ENCODE data around the gene FOXO6.

The FOXO6 gene

DNA sequence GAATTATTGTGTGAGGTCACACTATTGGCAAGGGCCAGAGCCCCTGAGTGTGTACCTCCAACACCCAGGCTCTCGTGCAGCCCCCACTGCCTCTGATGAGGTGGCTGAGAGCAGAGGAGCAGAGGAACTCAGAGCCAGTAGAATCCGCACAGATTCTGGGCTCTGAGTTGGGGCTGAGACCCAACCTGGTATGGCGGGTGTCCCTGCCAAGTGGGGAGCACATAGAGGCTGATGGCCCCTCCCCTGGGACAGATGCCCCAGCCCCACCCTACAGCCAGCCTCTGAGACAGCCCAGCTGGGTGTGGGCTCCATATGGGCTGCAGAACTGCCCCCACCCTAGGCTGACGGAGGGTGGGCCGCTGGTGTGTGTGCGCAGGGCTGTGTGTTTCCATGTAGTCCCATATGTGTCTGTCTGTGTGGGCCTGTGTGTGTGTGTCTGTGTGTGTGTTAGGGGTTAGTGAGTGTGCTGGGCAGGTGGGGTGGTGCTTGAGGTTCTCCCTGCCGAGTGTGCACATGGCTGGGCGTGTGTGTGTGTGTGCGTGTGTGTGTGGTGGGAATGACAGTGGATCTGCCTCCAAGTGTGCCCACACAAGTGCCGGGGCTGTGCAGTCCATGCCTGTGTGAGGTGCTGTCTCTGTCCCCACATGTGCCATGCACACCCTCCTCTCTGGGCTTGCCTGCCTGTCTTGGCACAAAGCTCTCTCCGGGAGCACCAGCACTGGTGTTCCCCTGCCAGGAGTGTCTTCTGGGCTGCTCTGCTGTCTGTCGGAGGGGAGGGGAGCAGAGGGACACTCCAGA is 24.4 kb downstream of the FOXO6 start:
- DNase-seq (ENCODE audit: low spot score), result no peak

DNA sequence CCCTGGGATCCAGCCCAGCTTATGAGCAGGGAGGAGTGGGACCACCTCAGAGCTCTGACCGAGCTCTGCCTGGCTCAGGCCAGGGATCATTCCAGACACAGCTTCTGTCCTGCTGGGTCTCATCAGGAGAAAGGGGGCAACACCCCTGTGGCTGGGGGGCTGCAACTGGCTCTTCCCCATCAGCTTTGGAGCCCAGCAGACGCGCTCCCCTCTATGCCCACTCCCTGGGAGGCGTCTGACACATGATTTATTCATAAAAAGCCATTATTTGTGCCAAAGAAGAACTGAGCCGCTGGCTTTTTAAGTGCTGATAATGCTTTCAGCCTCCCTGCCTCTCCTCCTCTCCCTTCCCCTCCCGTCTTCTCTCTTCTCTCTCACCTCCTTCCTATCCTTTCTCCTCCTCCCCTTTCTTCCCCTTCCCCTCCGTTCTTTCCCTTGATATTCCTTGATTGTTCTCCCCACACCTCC is 25.0 kb downstream of the FOXO6 start:
- DNase-seq (ENCODE audit: low spot score), result no peak

DNA sequence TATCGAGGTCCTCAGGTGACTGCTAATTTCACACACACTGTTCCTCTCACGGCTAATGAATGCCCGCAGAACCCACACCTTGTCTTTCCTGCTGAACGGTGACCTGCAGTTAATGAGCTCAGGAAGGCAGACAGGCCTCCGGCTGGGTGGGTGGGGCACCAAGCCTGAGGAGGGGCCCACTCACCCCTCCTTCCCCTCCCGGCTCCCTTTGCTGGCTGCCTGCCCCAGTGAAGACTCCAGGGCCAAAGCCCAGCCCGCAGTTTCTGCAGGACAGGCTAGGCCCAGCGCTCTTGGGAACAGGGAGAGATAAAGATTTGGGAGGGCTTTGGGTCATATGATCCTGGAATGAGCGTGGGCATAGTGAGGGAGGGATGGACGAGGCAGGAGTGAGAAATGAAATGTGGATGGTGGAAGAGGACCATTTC is 26.4 kb downstream of the FOXO6 start:
- no peak for DNase-seq (ENCODE audit: low spot score)

DNA sequence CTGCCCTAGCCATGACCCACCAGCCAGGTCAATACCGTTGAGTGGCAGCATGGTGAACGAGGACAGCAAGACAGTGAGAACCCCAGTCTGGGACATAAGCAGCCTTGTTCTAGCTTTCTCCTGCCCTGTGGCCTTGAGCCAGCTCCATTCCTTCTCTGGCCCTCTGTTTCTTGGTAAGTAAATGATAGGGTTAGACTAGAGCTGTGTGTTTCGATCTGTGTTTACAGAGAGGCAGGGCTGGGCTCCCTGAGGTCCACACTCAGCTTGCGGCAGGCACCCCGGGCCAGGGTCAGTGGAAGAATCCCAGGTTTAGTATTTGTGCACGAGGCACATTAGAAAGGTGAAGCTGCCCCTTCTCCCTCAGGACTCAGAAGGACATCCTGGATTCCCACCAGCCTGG is 27.3 kb downstream of the FOXO6 start:
- DNase-seq (ENCODE audit: low spot score), result no peak

DNA sequence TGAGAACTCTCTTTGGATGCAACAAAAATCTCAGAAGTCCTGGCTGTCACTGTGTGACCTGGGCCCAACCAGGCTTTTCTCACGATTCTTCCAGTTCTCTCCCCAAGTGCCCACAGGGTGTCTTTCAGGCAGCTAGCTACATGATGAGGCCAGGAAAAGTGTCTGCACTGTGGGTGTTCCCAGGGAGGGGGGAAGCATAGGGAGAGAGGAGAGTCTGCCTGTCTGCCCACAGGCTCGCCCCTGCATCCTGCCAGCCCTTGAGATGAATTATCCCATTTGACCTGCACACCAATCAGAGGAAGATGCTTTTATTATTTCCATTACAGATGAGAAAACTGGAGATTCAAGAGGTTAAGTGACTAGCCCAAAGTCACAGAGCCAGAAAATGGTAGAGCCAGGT is 27.8 kb downstream of the FOXO6 start:
- no peak for DNase-seq (ENCODE audit: low spot score)

DNA sequence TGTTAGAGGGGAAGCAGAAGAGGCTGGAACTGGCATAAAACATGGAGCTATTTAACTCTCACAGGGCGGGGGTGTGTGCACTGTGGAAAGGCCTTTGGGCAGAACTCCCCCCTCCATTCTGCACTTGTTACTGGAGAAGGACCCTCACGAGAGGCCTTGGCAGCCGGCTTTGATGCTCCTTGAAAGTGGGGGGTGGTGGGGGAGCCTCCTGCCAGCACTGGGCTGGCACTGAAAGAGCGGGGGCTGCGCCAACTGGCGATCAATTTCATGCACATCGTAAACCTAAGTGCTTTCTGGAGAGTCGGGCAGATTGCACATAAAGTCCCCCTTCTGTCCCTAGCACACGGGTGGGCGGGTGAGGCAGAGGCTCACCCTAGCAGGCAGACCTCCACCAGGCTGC is 28.9 kb downstream of the FOXO6 start:
- DNase-seq (ENCODE audit: low spot score), result no peak

DNA sequence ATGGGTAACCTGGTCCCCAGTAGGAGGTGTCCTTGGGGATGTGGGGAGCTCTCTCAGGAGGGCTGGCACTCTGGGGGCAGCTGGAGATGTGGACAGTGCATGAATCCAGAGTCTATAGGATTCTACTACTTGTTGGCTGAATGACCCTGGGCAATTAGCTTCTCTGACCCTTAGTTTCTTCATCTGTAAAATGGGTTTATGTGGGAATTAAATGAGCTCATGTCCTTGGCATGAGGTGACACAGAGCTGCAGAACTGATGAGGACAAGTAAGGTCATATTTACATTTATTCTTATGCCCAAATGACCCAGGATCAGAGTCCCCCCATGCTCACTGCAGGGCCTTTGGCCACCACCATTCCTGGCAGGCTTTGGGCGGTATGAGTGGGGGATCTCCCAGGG is 29.3 kb downstream of the FOXO6 start:
- no peak for DNase-seq (ENCODE audit: low spot score)

DNA sequence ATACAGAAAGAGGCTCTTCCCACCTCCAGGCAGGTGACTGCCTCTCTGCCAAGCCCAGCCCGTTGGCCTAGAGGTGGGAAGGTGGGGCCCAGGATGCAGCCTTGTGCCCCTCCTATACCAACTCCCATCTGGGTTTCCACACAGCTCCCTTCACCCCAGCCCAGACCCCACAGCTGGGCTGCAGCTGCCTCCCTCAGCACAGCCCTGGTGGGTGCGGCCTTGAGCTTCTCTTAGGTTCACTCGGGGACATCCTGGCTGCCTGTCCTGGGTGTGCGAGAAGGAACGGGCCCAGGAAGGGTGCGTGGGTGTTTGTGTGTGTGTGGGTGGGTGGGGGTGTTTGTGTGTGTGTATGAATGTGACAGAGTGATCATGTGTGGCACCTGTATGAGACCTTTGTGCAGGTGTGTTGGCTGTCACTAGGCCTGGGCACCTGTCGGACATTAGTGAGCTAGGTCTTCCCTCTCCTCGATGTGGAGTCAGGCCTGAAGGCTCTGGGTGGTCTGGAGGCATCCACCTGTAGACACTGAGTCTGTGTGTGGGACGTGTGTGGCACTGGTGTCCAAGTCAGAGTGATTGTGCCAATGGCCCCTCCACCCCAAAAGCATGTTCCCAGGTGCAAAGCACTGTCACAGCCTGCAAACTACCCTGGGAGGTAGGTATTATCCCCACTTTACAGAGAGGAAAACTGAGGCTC is 30.7 kb downstream of the FOXO6 start:
- no peak for DNase-seq (ENCODE audit: low spot score)

DNA sequence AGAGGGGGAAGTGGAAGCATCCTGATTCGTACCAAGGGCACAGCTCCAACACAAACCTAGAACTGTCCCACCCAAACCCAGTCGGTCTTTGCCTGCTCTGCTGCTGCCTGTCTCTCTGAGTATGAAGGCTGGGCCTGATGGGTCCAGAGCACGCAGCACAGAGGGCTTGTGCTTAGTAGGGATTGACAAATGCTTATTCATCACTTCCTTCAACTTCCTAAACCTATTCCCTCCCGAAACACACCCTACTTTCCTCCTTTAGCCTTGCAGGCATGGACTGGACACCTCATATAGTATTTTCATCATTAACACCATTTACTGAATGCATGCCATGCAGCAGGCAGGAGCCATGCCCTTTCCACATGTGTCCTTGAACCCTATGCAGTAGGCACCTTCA is 31.3 kb downstream of the FOXO6 start:
- no peak for DNase-seq (ENCODE audit: low spot score)

DNA sequence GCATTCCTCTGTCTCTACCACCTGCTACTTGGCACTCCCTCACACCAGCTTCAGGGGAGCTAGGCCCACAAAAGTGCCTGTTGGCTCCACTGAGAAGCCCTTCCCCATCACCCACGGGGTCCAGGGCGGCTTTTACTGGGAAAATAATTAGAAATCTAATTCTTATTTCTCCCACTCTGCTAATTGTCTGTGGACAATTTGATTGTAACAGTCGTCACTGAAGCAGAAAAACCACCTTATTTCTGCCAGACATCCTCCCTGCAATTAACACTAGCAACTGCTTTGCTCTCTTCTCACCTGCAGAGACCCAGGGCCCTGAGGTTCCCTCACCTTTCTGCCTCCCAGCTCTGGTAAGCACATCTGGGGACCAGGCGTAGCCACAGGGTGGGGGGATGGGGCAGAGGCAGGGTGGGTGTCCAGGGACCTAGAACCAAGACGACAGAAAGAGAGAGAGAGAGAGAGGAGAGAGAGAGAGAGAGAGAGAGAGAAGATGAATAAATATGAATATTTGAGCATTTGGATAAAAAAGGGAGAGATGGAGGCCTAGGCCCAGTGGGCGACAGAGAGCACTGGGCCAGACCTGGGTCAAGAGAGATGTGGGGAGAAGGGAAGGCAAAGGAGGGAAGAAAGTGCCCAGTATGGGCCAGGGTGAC is 32.6 kb downstream of the FOXO6 start:
- DNase-seq (ENCODE audit: low spot score), result no peak

DNA sequence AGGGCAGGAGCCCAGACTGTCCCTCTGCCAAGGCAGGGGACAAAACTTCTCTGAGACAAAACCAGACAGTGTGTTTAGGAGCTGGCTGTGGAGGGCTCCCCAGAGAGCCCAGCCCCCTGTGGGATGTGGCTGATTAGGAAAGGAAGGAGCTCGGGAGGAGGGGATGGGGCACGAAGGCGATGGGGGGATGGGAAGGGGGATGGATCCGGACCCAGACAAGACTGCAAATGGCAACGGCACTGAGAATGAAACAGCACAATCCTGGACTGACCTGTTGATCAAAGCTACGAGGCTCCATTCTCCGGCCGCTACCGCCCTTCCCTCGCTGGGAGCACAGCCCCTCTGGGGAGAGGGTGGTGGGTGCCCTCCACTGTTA is 33.1 kb downstream of the FOXO6 start:
- DNase-seq (ENCODE audit: low spot score), result no peak

DNA sequence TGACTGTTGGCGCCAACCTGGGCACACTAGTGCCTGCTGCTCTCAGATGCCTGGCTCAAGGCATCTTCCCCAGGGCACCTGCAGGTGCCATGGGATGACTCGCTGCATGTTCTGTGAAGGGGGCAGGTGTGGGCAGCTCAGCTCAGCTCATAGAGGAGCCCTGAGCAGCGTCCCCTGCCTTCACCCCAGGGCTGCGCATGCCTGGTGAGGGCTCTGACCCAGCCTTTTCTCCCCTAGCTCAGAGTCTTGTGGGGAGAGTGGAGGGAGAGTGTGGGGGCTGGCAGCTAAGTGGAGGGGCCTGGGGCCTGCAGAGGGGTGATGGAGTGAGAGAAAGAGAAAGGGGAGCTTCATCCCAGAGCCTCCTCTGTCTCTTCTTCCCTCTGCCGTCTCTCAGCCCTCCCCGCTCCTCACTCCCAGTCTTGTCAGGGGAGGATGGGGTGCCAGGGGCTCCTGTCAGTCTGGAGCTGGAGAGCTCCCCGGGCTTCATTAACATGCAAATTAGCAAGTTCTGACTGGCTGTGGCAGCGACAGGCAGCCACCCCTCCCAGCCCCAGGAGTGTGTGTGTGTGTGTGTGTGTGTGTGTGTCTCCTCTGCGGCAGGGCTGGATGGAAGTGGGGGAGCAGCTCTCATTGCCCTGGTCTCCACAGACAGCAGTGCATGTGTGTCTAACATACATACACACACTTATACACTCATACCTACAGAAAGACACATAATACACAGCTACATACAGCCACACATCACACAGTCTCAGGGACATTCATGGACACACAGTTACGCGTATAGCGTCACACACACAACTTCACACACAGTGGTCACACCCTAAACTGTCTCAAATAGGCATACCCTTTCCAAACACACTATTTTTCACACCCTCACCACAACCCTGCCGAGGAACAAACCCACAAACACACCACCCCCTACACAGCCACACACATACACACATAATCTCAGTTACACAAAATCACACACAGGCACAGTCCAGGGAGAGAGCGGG is 34.0 kb downstream of the FOXO6 start:
- no peak for DNase-seq (ENCODE audit: low spot score)

DNA sequence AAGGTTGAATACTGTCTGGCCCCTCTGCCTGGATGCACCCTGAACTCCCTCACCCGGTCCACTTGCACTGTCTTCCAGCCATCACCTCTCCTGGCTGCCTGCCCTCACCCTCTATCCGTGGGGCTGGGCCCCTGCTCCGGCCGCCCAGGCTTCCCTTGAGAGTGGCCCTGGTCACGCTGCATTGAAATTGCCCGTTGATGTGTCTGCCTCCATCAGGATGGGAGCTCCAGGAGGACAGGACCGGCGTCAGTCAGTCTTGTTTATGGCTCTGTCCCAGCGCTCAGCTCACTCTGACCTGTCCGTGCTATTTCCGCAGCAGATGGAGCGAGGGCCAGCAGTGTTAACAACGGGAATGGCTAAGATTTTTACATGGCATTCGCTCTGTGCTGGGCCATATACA is 34.9 kb downstream of the FOXO6 start:
- no peak for DNase-seq (ENCODE audit: low spot score)

DNA sequence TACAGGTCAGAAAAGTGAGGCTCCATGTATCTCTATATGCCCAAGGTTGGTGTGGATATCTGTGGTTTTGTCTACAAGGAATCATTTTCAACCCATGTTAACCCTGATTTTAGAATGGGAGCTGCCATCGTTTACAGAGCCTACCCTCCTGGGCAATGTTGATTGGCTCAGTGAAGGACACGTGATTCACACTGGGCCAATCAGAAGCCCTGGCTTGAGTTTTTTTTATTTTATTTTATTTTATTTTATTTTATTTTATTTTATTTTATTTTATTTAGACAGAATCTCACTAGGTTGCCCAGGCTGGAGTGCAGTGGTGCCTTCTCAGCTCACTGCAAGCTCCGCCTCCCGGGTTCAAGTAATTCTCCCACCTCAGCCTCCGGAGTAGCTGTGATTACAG is 35.8 kb downstream of the FOXO6 start:
- no peak for DNase-seq (ENCODE audit: low spot score)

DNA sequence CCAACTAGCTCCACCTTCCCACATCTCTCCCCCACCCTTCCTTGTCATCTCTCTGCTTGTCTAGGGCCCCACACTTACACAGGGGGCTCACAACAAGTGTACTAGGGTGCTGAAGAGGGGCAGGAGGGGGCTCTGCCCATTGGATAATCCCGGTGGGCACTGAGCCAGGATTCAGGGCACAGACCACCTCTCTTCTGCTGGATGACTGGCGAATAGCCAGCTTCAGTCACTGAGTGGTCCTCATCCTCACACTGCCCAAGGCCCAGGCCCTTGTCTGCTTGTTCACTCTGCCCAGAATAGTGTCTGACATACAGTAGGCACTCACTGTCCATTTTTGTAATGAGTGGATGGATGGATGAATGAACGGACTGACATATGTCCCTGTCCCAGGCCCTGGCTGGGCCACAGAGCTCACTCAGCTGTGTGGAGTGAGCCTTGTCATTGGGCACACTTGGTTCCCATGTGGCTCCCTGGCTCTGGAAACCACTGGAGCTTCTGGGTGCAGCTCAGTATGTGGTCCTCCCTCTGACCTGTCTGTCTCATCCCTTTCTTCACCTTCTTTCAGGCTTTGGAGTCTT is 36.6 kb downstream of the FOXO6 start:
- no peak for DNase-seq (ENCODE audit: low spot score)

DNA sequence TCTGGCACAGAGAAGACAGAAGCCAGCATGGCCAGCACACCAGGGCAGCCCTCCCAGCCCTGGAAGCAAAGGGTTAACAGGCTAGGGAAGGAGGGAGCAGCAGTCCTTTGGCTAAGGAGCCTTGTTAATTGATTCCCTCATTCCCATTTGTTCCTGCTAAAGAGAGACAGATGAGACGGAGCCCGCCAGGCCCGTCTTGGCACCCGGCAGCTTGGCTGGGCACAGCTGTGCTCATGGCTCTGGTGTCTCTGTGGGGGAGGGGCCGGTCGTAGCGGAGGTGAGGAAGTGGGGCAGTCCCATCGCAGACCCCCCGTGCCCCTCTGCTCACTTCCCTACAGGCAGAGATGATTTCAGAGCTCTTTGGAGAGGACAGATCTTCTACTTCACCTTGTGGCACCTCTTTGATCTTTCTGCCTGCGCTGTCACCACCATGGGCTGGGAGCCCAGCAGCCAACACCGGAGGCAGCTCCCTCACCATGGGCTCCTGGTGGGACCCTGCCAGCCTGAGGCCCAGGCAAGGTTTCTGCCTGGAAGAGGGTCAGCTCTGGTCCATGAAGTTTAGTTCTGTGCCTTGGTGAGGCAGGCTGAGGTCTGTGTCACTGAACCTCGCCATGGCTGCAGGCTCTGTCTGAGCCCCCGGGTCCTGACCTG is 38.0 kb downstream of the FOXO6 start:
- no peak for DNase-seq (ENCODE audit: low spot score)

DNA sequence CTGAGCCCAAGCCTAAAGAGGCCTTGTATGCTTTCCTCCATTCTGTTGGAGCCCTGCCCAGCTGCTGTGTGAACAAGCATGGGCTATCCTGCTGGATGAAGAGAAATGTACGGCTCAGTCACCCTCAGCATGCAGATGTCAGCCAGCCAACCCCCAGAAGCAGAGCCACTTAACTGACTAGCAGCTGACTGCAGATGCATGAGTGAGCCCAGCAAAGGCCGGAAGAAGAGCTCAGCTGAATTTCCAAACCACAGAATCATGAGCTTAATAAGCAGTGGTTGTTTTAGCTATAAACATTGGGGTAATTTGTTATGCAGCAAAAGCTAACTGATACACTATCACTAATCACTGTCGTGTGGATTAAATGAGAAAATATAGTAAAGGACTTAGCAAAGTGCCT is 39.0 kb downstream of the FOXO6 start:
- no peak for DNase-seq (ENCODE audit: low spot score)

DNA sequence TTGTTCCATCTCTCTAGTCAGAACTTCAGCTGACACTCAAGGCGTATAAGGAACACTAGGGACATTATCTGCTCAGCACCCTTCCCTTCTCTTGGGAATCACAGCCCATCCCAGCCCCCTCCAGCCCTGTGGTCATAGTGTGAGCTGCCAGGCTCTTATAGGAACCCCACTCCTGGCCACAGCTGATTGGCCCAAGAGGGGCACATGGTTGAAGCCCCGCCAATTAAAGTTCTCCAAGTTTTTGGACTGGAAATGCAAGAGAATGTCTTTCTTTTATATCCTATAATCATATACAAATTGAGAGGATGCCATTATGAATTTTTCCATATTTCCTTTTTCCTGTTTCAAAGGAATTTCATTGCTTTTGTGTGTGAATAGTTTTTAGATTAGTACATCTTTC is 40.7 kb downstream of the FOXO6 start:
- no peak for DNase-seq (ENCODE audit: low spot score)

DNA sequence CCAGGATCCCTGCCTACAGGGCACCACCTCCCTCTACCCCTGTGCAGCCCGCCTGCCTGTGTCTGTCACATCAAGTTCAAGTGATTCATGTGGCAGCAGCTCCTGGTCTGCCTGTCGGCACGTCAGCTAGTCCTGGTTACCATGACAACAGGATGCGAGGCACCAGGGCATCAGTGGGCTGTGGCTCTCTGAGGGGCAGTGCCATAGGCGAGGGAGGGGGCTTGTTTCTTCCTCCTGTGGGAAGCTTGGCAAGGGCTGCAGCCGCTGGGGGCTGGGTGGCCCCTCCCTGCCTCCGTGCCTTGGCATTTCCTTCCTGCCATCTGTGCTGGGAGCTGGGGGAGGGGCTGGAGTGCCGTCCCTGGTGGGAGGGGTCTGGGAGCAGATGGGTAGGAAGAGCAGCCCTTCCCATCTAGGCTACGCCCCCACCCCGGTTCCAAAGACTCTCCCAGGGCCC is 43.1 kb downstream of the FOXO6 start:
- no peak for DNase-seq (ENCODE audit: low spot score)

DNA sequence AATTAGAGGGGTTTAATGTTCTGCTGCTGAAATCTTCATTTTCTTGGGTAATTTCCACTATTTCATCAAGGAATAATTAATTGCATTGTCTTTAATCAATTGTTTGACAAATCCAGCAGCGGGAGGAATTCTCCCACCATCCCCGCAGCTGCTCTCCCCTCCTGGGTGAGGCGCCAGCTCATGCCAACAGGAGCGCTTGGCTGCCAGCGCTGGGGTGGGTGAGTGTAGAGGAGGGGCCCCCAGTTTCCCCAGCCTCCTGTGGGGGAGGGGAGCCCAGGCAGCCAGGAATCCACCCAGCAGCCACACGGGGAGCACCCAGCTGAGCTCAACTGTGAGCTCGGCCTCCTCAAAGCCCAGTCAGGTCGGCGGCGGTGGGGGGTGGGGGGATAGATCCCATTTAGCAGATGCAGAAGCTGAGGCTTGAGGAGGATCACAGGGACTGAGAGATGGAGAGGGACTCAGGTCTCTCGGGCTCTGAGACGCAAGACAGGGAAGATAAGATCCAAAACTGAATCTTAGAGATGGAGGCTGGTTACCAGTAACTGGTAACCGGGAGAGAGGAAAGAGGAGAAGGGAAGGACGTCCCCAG is 46.5 kb downstream of the FOXO6 start:
- DNase-seq (ENCODE audit: low spot score), result no peak

DNA sequence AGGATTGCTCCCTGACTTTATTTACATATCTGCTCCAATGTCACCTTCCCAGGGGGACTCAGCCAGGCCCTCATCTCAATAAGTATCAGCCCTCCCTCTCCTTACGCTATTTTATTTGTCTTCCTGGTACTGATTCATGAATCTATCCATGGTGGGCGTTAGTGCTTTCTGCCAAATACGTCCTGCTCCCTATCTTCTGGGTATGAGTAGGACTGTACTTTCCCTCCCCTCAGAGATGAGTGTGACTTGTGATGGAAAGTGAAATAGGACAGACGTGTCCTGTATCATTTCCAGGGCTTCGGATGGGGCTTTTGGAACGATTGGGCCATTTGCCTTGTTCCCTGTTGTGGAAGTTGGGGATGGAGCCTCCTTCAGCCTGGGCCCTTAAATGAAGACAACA is 47.5 kb downstream of the FOXO6 start:
- DNase-seq (ENCODE audit: low spot score), result no peak
